SK-N-SH (cell line): Measurements from ENCODE around the gene ZAR1. TPM values are rescaled to one million over a fixed set of nuclear protein-coding genes. Genes with fewer than 3 reads are reported as not detected.

Experiments used
- CTCF ChIA-PET: fragments of 300-600, 350-600 bp; formaldehyde crosslinking; extraction: SDS; loops from one replicate; lab custom pipeline; 2021; lab: Yijun Ruan, JAX
- POLR2A ChIA-PET: fragments of 350-600 bp; sonication (Branson Sonifier 250); formaldehyde crosslinking; extraction: SDS; loops from one replicate; lab custom pipeline; 2020; ENCODE audit warnings: antibody characterized with exemption, inconsistent platforms; lab: Yijun Ruan, JAX
- DNase-seq: peaks from one replicate; pipeline ENCODE4 v3.0.0; 2012
- H2AFZ ChIP-seq: fragments of 200-600 bp; sonication (generic); 2 replicates; pipeline ENCODE4 v1.8.1; 2016; ENCODE audit warnings: antibody characterized with exemption, mild to moderate bottlenecking, low read depth
- H3F3A ChIP-seq: fragments of 200-600 bp; sonication (generic); replicated peaks from 2 replicates; pipeline ENCODE3; 2016; ENCODE audit warnings: antibody characterized with exemption, mild to moderate bottlenecking; ENCODE audit not compliant: insufficient read depth
- H3K27ac ChIP-seq, 2 experiments: fragments of 200-500 bp in 1 of 2; fragments of 200-600 bp in 1 of 2; sonication (Bioruptor generic) in 1 of 2; sonication (generic), shearing (Covaris generic) in 1 of 2; 2 replicates each; pipeline versions ENCODE4 v1.5.1 to v1.6.1; 2014 to 2016; ENCODE audit warnings: low read depth in 2 of 2, inconsistent platforms in 1 of 2, low read length in 1 of 2, mild to moderate bottlenecking in 1 of 2, mixed read lengths in 1 of 2
- H3K27me3 ChIP-seq: fragments of 200-600 bp; sonication (generic), shearing (Covaris generic); 2 replicates; pipeline ENCODE4 v1.6.1; 2016; ENCODE audit warnings: mixed run types; ENCODE audit not compliant: insufficient read depth
- H3K36me3 ChIP-seq, 2 experiments: fragments of 200-500 bp in 1 of 2; fragments of 200-600 bp in 1 of 2; sonication (Bioruptor generic) in 1 of 2; sonication (generic) in 1 of 2; replicated peaks in 1 of 2; 2 replicates each; pipeline versions ENCODE3 to v1.5.1; 2014 to 2016; ENCODE audit warnings: low read length in 1 of 2, mild to moderate bottlenecking in 1 of 2; ENCODE audit not compliant: insufficient read depth in 2 of 2, control insufficient read depth in 1 of 2
- H3K4me1 ChIP-seq, 2 experiments: fragments of 200-500 bp in 1 of 2; fragments of 200-600 bp in 1 of 2; sonication (Bioruptor generic) in 1 of 2; sonication (generic), shearing (Covaris generic) in 1 of 2; 2 replicates each; pipeline versions ENCODE4 v1.5.1 to v1.6.1; 2014 to 2016; ENCODE audit warnings: low read depth in 1 of 2, low read length in 1 of 2, mixed run types in 1 of 2; ENCODE audit not compliant: insufficient read depth in 2 of 2, control insufficient read depth in 1 of 2
- H3K4me2 ChIP-seq: fragments of 200-600 bp; sonication (generic), shearing (Covaris generic); 2 replicates; pipeline ENCODE4 v1.6.1; 2017; ENCODE audit warnings: mixed run types
- H3K4me3 ChIP-seq, 2 experiments: fragments of 200-500 bp in 1 of 2; fragments of 200-600 bp in 1 of 2; sonication (Bioruptor generic) in 1 of 2; sonication (generic), shearing (Covaris generic) in 1 of 2; 2 replicates each; pipeline versions ENCODE4 v1.5.1 to v1.8.1; 2014 to 2016; ENCODE audit warnings: low read depth in 2 of 2, inconsistent platforms in 1 of 2, low read length in 1 of 2, mild to moderate bottlenecking in 1 of 2, mixed read lengths in 1 of 2, moderate library complexity in 1 of 2
- H3K79me2 ChIP-seq: fragments of 200-600 bp; sonication (generic); 2 replicates; pipeline ENCODE4 v1.8.1; 2017; ENCODE audit warnings: mild to moderate bottlenecking; ENCODE audit not compliant: insufficient read depth
- H3K9ac ChIP-seq: fragments of 200-600 bp; sonication (generic); 2 replicates; pipeline ENCODE4 v1.6.1; 2017; ENCODE audit warnings: mixed run types
- H3K9me2 ChIP-seq: fragments of 200-600 bp; sonication (generic); 2 replicates; pipeline ENCODE4 v1.6.1; 2017; ENCODE audit warnings: mixed run types
- H3K9me3 ChIP-seq: fragments of 200-600 bp; sonication (generic); 2 replicates; pipeline ENCODE4 v1.6.1; 2017; ENCODE audit warnings: mixed run types, mild to moderate bottlenecking, moderate library complexity
- H4K20me1 ChIP-seq: fragments of 200-600 bp; sonication (generic); 2 replicates; pipeline ENCODE4 v1.6.1; 2017; ENCODE audit warnings: mild to moderate bottlenecking, mixed run types; ENCODE audit not compliant: insufficient read depth
- ELF1 ChIP-seq: IDR thresholded peaks from 2 replicates; pipeline ENCODE4 v1.4.0; 2012
- EZH2phosphoT487 ChIP-seq: fragments of 200-600 bp; sonication (generic); IDR thresholded peaks from 2 replicates; pipeline ENCODE4 v1.6.1; 2017; ENCODE audit warnings: low read depth, mixed run types, mild to moderate bottlenecking, antibody characterized with exemption, moderate library complexity, borderline replicate concordance
- GATA2 ChIP-seq: sonication (generic); formaldehyde crosslinking; IDR thresholded peaks from 2 replicates; pipeline ENCODE4 v1.5.0; 2020; ENCODE audit warnings: mild to moderate bottlenecking, missing genetic modification reagents
- JUND ChIP-seq: IDR thresholded peaks from 2 replicates; pipeline ENCODE4 v1.4.0; 2012
- NFIC ChIP-seq: IDR thresholded peaks from 2 replicates; pipeline ENCODE4 v1.4.0; 2012; ENCODE audit warnings: borderline replicate concordance
- NRF1 ChIP-seq: IDR thresholded peaks from 2 replicates; pipeline ENCODE4 v1.6.1; 2012; ENCODE audit warnings: low read depth, mild to moderate bottlenecking, low read length
- POLR2AphosphoS5 ChIP-seq: IDR thresholded peaks from 2 replicates; pipeline ENCODE4 v1.6.1; 2012; ENCODE audit warnings: low read depth, low read length
- RFX5 ChIP-seq: IDR thresholded peaks from 2 replicates; pipeline ENCODE4 v1.6.1; 2012; ENCODE audit warnings: mild to moderate bottlenecking, improper control_type of control experiment, low read length
- SIN3A ChIP-seq: IDR thresholded peaks from 2 replicates; pipeline ENCODE4 v1.6.1; 2012; ENCODE audit warnings: low read depth, mild to moderate bottlenecking, low read length, moderate library complexity, borderline replicate concordance
- TCF12 ChIP-seq: IDR thresholded peaks from 2 replicates; pipeline ENCODE4 v1.4.0; 2012
- WGBS: methylation state at CpG from one replicate; pipeline ENCODE4 v1.1.6; 2017; ENCODE audit warnings: low lambda C conversion rate; 5-methylcytosine and 5-hydroxymethylcytosine counted together
- polyA plus RNA-seq, 3 experiments: library from polyadenylated mRNA; depleted of rRNA; stranded (reverse); fragments of >200 nt; gene quantifications; 2 replicates each; pipeline ENCODE4 v1.2.3, GENCODE V29; 2012
- TF ChIP-seq, protein P1 (sequence below): IDR thresholded peaks from 2 replicates; pipeline ENCODE4; 2012
- TF ChIP-seq, protein P2 (sequence below): fragments of 150-350 bp; IDR thresholded peaks from 2 replicates; pipeline ENCODE4 v1.6.1; 2017; ENCODE audit warnings: antibody characterized with exemption, low read length, low read depth, borderline replicate concordance
- TF ChIP-seq, protein P3 (sequence below): IDR thresholded peaks from 2 replicates; pipeline ENCODE4 v1.4.0; 2012; ENCODE audit warnings: low read depth, borderline replicate concordance
- TF ChIP-seq, protein P4 (sequence below): IDR thresholded peaks from 2 replicates; pipeline ENCODE4 v1.4.0; 2012; ENCODE audit warnings: low read depth, borderline replicate concordance
- TF ChIP-seq, protein P5 (sequence below): fragments of 200-600 bp; sonication (generic); IDR thresholded peaks from 2 replicates; pipeline ENCODE4 v1.6.1; 2017; ENCODE audit warnings: antibody characterized with exemption, mild to moderate bottlenecking, moderate library complexity

Gene ZAR1
- polyA plus RNA-seq, 1 of the 3 experiments (the other 2 are of a cell fraction) = not detected

DNA sequence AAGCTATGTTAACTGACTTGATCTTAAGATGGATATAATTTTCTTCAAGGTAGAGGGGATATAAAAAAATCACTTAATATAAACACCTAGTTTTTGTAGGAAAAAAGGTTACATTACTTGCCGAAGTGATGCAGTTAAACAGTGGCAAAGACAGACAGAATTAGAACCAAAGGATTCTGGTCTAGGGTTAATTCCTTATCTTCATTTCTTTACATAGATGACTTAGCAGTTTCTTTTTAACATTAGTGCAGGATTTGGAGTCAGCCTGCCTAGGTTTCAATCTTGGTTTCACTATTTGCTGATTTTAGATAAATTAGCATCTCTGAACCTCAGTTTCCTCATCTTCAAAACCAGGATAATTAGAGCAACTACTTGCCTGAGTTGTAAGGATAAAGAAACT lies 14.3 kb downstream of the ZAR1 start:
- Histone ChIP-seq H3K4me1 (no peaks in the 10 kb centered on the region; a peak in 2 of 4 replicates), H3K27me3 (no peaks in the 10 kb centered on the region), H3K79me2 (no peaks in the 10 kb centered on the region; the same call in 1 of the 2 replicates), H2AFZ (no peak overlapping the region), H3K4me3 (no peak overlapping the region), H3F3A (peaks cover 7% of the 10 kb centered on the region), H3K27ac (no peak overlapping the region), H4K20me1 (no peaks in the 10 kb centered on the region), H3K4me2 (no peak overlapping the region), H3K9ac (no peak overlapping the region), H3K9me3 (no peaks in the 10 kb centered on the region), H3K9me2 (no peaks in the 10 kb centered on the region), H3K36me3 (peaks cover 62 to 69% of the 10 kb centered on the region in 2 experiments)
- POLR2A ChIA-PET = no interaction called here
- WGBS = 84% methylated on average over 1 of the region's 1 CpG
- CTCF ChIA-PET = interaction anchor here (1.0 to 1.1 kb wide), 2 partner anchors 11 to 34 kb away, joined by 3 read pairs; no protein-coding TSS in a partner anchor
- TF ChIP-seq EZH2phosphoT487 (no peak), SIN3A (no peak), GATA2 (no peak), JUND (no peak)
- TF ChIP-seq, protein P1, sequence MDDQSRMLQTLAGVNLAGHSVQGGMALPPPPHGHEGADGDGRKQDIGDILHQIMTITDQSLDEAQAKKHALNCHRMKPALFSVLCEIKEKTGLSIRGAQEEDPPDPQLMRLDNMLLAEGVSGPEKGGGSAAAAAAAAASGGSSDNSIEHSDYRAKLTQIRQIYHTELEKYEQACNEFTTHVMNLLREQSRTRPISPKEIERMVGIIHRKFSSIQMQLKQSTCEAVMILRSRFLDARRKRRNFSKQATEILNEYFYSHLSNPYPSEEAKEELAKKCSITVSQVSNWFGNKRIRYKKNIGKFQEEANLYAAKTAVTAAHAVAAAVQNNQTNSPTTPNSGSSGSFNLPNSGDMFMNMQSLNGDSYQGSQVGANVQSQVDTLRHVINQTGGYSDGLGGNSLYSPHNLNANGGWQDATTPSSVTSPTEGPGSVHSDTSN = no peak
- TF ChIP-seq, protein P2, sequence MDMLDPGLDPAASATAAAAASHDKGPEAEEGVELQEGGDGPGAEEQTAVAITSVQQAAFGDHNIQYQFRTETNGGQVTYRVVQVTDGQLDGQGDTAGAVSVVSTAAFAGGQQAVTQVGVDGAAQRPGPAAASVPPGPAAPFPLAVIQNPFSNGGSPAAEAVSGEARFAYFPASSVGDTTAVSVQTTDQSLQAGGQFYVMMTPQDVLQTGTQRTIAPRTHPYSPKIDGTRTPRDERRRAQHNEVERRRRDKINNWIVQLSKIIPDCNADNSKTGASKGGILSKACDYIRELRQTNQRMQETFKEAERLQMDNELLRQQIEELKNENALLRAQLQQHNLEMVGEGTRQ = no peak
- no peak for DNase-seq

DNA sequence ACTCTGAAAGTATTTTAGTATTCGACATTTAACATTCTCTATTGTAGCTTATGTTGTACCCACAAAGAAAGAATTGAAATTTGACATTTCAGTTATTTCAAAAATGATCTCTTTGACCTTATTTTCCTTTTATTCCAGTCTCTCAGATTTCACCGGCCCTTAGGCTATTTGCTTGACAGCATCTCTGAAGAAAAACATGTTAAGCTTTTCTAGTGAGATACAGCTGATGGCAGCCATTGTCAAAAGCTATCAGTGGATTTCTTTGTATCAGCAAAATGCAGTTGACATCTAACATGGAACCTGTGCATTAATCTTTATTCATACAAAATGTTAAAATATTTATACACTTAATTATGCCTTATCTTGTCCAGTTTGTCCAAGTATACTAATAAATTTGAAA lies 16.7 kb downstream of the ZAR1 start:
- no peaks in the 10 kb centered on the region for H4K20me1 ChIP-seq
- H2AFZ ChIP-seq = no peak overlapping the region
- H3K27me3 ChIP-seq = no peaks in the 10 kb centered on the region
- no peak overlapping the region for H3K9ac ChIP-seq
- H3K27ac ChIP-seq = no peak overlapping the region
- H3K4me2 ChIP-seq = no peak overlapping the region
- no peak overlapping the region for H3K4me3 ChIP-seq
- WGBS = 83% methylated on average over 2 of the region's 2 CpGs
- H3K79me2 ChIP-seq = no peaks in the 10 kb centered on the region; the same call in 1 of the 2 replicates
- no peaks in the 10 kb centered on the region for H3K9me3 ChIP-seq
- peaks cover 66 to 74% of the 10 kb centered on the region in 2 experiments for H3K36me3 ChIP-seq
- no peak for DNase-seq
- no peaks in the 10 kb centered on the region for H3K9me2 ChIP-seq
- H3K4me1 ChIP-seq = no peaks in the 10 kb centered on the region; a peak in 2 of 4 replicates
- POLR2A ChIA-PET = no interaction called here
- H3F3A ChIP-seq = peaks cover 5% of the 10 kb centered on the region
- CTCF ChIA-PET = interaction anchor here (0.7 to 1.0 kb wide), 3 partner anchors 9 to 39 kb away, joined by 3 to 4 read pairs (median 3); no protein-coding TSS in a partner anchor
- TF ChIP-seq NFIC (no peak), POLR2AphosphoS5 (no peak)

DNA sequence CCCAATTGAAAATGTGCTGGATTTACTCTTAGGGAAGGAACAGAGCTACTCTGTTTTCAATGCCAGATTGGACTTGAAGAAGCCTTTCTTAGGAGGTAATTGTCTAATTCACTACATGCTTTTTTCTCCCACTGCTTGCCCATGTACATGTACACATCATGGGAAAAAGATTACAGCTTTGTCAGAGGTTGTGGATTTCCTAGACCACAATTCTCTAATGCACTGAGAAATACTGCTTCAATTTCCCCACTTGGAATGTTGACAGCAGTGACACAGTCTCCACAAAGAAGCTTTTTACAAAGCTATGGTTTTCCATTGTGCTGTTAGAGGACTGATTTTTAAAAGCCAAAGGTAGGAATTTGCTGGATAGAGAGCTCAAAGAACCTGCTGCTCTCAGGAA lies 19.5 kb downstream of the ZAR1 start:
- Histone ChIP-seq H3K9ac (no peak overlapping the region), H3K36me3 (peaks cover 79 to 88% of the 10 kb centered on the region in 2 experiments), H4K20me1 (no peaks in the 10 kb centered on the region), H3F3A (no peaks in the 10 kb centered on the region), H3K4me1 (no peaks in the 10 kb centered on the region; a peak in 2 of 4 replicates), H3K27me3 (no peaks in the 10 kb centered on the region), H3K4me2 (no peak overlapping the region), H3K27ac (no peak overlapping the region), H2AFZ (no peak overlapping the region), H3K9me3 (no peaks in the 10 kb centered on the region), H3K4me3 (no peak overlapping the region), H3K79me2 (no peaks in the 10 kb centered on the region; the same call in 1 of the 2 replicates), H3K9me2 (no peaks in the 10 kb centered on the region)
- ChIA-PET POLR2A (no interaction called here), CTCF (interaction anchor here (1.1 to 1.7 kb wide), 3 partner anchors 8 to 69 kb away, joined by 4 to 5 read pairs (median 4); no protein-coding TSS in a partner anchor)
- DNase-seq = no peak
- TF ChIP-seq, protein P3, sequence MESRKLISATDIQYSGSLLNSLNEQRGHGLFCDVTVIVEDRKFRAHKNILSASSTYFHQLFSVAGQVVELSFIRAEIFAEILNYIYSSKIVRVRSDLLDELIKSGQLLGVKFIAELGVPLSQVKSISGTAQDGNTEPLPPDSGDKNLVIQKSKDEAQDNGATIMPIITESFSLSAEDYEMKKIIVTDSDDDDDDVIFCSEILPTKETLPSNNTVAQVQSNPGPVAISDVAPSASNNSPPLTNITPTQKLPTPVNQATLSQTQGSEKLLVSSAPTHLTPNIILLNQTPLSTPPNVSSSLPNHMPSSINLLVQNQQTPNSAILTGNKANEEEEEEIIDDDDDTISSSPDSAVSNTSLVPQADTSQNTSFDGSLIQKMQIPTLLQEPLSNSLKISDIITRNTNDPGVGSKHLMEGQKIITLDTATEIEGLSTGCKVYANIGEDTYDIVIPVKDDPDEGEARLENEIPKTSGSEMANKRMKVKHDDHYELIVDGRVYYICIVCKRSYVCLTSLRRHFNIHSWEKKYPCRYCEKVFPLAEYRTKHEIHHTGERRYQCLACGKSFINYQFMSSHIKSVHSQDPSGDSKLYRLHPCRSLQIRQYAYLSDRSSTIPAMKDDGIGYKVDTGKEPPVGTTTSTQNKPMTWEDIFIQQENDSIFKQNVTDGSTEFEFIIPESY = no peak
- TF ChIP-seq, protein P4, sequence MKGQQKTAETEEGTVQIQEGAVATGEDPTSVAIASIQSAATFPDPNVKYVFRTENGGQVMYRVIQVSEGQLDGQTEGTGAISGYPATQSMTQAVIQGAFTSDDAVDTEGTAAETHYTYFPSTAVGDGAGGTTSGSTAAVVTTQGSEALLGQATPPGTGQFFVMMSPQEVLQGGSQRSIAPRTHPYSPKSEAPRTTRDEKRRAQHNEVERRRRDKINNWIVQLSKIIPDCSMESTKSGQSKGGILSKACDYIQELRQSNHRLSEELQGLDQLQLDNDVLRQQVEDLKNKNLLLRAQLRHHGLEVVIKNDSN = no peak
- no peak for TF ChIP-seq NRF1
- TF ChIP-seq TCF12 = no peak
- no peak for TF ChIP-seq RFX5
- TF ChIP-seq ELF1 = no peak
- no peak for TF ChIP-seq NFIC
- TF ChIP-seq, protein P5, sequence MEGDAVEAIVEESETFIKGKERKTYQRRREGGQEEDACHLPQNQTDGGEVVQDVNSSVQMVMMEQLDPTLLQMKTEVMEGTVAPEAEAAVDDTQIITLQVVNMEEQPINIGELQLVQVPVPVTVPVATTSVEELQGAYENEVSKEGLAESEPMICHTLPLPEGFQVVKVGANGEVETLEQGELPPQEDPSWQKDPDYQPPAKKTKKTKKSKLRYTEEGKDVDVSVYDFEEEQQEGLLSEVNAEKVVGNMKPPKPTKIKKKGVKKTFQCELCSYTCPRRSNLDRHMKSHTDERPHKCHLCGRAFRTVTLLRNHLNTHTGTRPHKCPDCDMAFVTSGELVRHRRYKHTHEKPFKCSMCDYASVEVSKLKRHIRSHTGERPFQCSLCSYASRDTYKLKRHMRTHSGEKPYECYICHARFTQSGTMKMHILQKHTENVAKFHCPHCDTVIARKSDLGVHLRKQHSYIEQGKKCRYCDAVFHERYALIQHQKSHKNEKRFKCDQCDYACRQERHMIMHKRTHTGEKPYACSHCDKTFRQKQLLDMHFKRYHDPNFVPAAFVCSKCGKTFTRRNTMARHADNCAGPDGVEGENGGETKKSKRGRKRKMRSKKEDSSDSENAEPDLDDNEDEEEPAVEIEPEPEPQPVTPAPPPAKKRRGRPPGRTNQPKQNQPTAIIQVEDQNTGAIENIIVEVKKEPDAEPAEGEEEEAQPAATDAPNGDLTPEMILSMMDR = no peak
- TF ChIP-seq EZH2phosphoT487 = no peak
